SK-N-SH (cell line): ENCODE results near the gene SLC17A5. TPM values are rescaled to one million over a fixed set of nuclear protein-coding genes. Genes with fewer than 3 reads are reported as not detected.

Source experiments
- CTCF ChIA-PET: fragments of 300-600, 350-600 bp; formaldehyde crosslinking; extraction: SDS; loops from one replicate; lab custom pipeline; 2021; lab: Yijun Ruan, JAX
- POLR2A ChIA-PET: fragments of 350-600 bp; sonication (Branson Sonifier 250); formaldehyde crosslinking; extraction: SDS; loops from one replicate; lab custom pipeline; 2020; ENCODE audit warnings: antibody characterized with exemption, inconsistent platforms; lab: Yijun Ruan, JAX
- DNase-seq: peaks from one replicate; pipeline ENCODE4 v3.0.0; 2012
- H2AFZ ChIP-seq: fragments of 200-600 bp; sonication (generic); 2 replicates; pipeline ENCODE4 v1.8.1; 2016; ENCODE audit warnings: antibody characterized with exemption, mild to moderate bottlenecking, low read depth
- H3F3A ChIP-seq: fragments of 200-600 bp; sonication (generic); replicated peaks from 2 replicates; pipeline ENCODE3; 2016; ENCODE audit warnings: antibody characterized with exemption, mild to moderate bottlenecking; ENCODE audit not compliant: insufficient read depth
- H3K27ac ChIP-seq, 2 experiments: fragments of 200-500 bp in 1 of 2; fragments of 200-600 bp in 1 of 2; sonication (Bioruptor generic) in 1 of 2; sonication (generic), shearing (Covaris generic) in 1 of 2; 2 replicates each; pipeline versions ENCODE4 v1.5.1 to v1.6.1; 2014 to 2016; ENCODE audit warnings: low read depth in 2 of 2, inconsistent platforms in 1 of 2, low read length in 1 of 2, mild to moderate bottlenecking in 1 of 2, mixed read lengths in 1 of 2
- H3K27me3 ChIP-seq: fragments of 200-600 bp; sonication (generic), shearing (Covaris generic); 2 replicates; pipeline ENCODE4 v1.6.1; 2016; ENCODE audit warnings: mixed run types; ENCODE audit not compliant: insufficient read depth
- H3K36me3 ChIP-seq, 2 experiments: fragments of 200-500 bp in 1 of 2; fragments of 200-600 bp in 1 of 2; sonication (Bioruptor generic) in 1 of 2; sonication (generic) in 1 of 2; replicated peaks in 1 of 2; 2 replicates each; pipeline versions ENCODE3 to v1.5.1; 2014 to 2016; ENCODE audit warnings: low read length in 1 of 2, mild to moderate bottlenecking in 1 of 2; ENCODE audit not compliant: insufficient read depth in 2 of 2, control insufficient read depth in 1 of 2
- H3K4me1 ChIP-seq, 2 experiments: fragments of 200-500 bp in 1 of 2; fragments of 200-600 bp in 1 of 2; sonication (Bioruptor generic) in 1 of 2; sonication (generic), shearing (Covaris generic) in 1 of 2; 2 replicates each; pipeline versions ENCODE4 v1.5.1 to v1.6.1; 2014 to 2016; ENCODE audit warnings: low read depth in 1 of 2, low read length in 1 of 2, mixed run types in 1 of 2; ENCODE audit not compliant: insufficient read depth in 2 of 2, control insufficient read depth in 1 of 2
- H3K4me2 ChIP-seq: fragments of 200-600 bp; sonication (generic), shearing (Covaris generic); 2 replicates; pipeline ENCODE4 v1.6.1; 2017; ENCODE audit warnings: mixed run types
- H3K4me3 ChIP-seq, 2 experiments: fragments of 200-500 bp in 1 of 2; fragments of 200-600 bp in 1 of 2; sonication (Bioruptor generic) in 1 of 2; sonication (generic), shearing (Covaris generic) in 1 of 2; 2 replicates each; pipeline versions ENCODE4 v1.5.1 to v1.8.1; 2014 to 2016; ENCODE audit warnings: low read depth in 2 of 2, inconsistent platforms in 1 of 2, low read length in 1 of 2, mild to moderate bottlenecking in 1 of 2, mixed read lengths in 1 of 2, moderate library complexity in 1 of 2
- H3K79me2 ChIP-seq: fragments of 200-600 bp; sonication (generic); 2 replicates; pipeline ENCODE4 v1.8.1; 2017; ENCODE audit warnings: mild to moderate bottlenecking; ENCODE audit not compliant: insufficient read depth
- H3K9ac ChIP-seq: fragments of 200-600 bp; sonication (generic); 2 replicates; pipeline ENCODE4 v1.6.1; 2017; ENCODE audit warnings: mixed run types
- H3K9me2 ChIP-seq: fragments of 200-600 bp; sonication (generic); 2 replicates; pipeline ENCODE4 v1.6.1; 2017; ENCODE audit warnings: mixed run types
- H3K9me3 ChIP-seq: fragments of 200-600 bp; sonication (generic); 2 replicates; pipeline ENCODE4 v1.6.1; 2017; ENCODE audit warnings: mixed run types, mild to moderate bottlenecking, moderate library complexity
- H4K20me1 ChIP-seq: fragments of 200-600 bp; sonication (generic); 2 replicates; pipeline ENCODE4 v1.6.1; 2017; ENCODE audit warnings: mild to moderate bottlenecking, mixed run types; ENCODE audit not compliant: insufficient read depth
- CHD2 ChIP-seq: fragments of 150-350 bp; IDR thresholded peaks from 2 replicates; pipeline ENCODE4 v1.6.1; 2018; ENCODE audit warnings: low read length; ENCODE audit not compliant: partially characterized antibody
- ELF1 ChIP-seq: IDR thresholded peaks from 2 replicates; pipeline ENCODE4 v1.4.0; 2012
- EP300 ChIP-seq, 2 experiments: IDR thresholded peaks; 2 replicates each; pipeline versions ENCODE4 v1.4.0 to v1.6.1; 2012; ENCODE audit warnings: borderline replicate concordance in 1 of 2, low read depth in 1 of 2, low read length in 1 of 2
- EZH2phosphoT487 ChIP-seq: fragments of 200-600 bp; sonication (generic); IDR thresholded peaks from 2 replicates; pipeline ENCODE4 v1.6.1; 2017; ENCODE audit warnings: low read depth, mixed run types, mild to moderate bottlenecking, antibody characterized with exemption, moderate library complexity, borderline replicate concordance
- FOXJ3 ChIP-seq: sonication (generic); formaldehyde crosslinking; IDR thresholded peaks from 2 replicates; pipeline ENCODE4 v1.5.1; 2020; ENCODE audit warnings: mild to moderate bottlenecking, missing genetic modification reagents
- GABPA ChIP-seq: IDR thresholded peaks from 2 replicates; pipeline ENCODE4 v1.4.0; 2012; ENCODE audit warnings: low read depth, mild to moderate bottlenecking
- GATA2 ChIP-seq: sonication (generic); formaldehyde crosslinking; IDR thresholded peaks from 2 replicates; pipeline ENCODE4 v1.5.0; 2020; ENCODE audit warnings: mild to moderate bottlenecking, missing genetic modification reagents
- MEF2A ChIP-seq: IDR thresholded peaks from 2 replicates; pipeline ENCODE4 v1.4.0; 2012; ENCODE audit warnings: low read depth, borderline replicate concordance
- NFIC ChIP-seq: IDR thresholded peaks from 2 replicates; pipeline ENCODE4 v1.4.0; 2012; ENCODE audit warnings: borderline replicate concordance
- NRF1 ChIP-seq: IDR thresholded peaks from 2 replicates; pipeline ENCODE4 v1.6.1; 2012; ENCODE audit warnings: low read depth, mild to moderate bottlenecking, low read length
- POLR2AphosphoS5 ChIP-seq: IDR thresholded peaks from 2 replicates; pipeline ENCODE4 v1.6.1; 2012; ENCODE audit warnings: low read depth, low read length
- RCOR1 ChIP-seq: fragments of 150-350 bp; IDR thresholded peaks from 2 replicates; pipeline ENCODE4 v1.6.1; 2017; ENCODE audit warnings: antibody characterized with exemption, low read length
- RFX5 ChIP-seq: IDR thresholded peaks from 2 replicates; pipeline ENCODE4 v1.6.1; 2012; ENCODE audit warnings: mild to moderate bottlenecking, improper control_type of control experiment, low read length
- SIN3A ChIP-seq: IDR thresholded peaks from 2 replicates; pipeline ENCODE4 v1.6.1; 2012; ENCODE audit warnings: low read depth, mild to moderate bottlenecking, low read length, moderate library complexity, borderline replicate concordance
- TAF1 ChIP-seq: IDR thresholded peaks from 2 replicates; pipeline ENCODE4 v1.6.1; 2012; ENCODE audit warnings: low read depth, mild to moderate bottlenecking, low read length, moderate library complexity, borderline replicate concordance
- TCF12 ChIP-seq: IDR thresholded peaks from 2 replicates; pipeline ENCODE4 v1.4.0; 2012
- TEAD4 ChIP-seq: IDR thresholded peaks from 2 replicates; pipeline ENCODE4 v1.4.0; 2012; ENCODE audit warnings: mild to moderate bottlenecking, borderline replicate concordance; ENCODE audit not compliant: insufficient read depth
- YY1 ChIP-seq: IDR thresholded peaks from 2 replicates; pipeline ENCODE4 v1.4.0; 2012; ENCODE audit warnings: low read depth, mild to moderate bottlenecking
- WGBS: methylation state at CpG from one replicate; pipeline ENCODE4 v1.1.6; 2017; ENCODE audit warnings: low lambda C conversion rate; 5-methylcytosine and 5-hydroxymethylcytosine counted together
- polyA plus RNA-seq, 3 experiments: library from polyadenylated mRNA; depleted of rRNA; stranded (reverse); fragments of >200 nt; gene quantifications; 2 replicates each; pipeline ENCODE4 v1.2.3, GENCODE V29; 2012
- TF ChIP-seq, protein P1 (sequence below): fragments of 200-600 bp; sonication (generic); IDR thresholded peaks from 2 replicates; pipeline ENCODE4 v1.6.1; 2017; ENCODE audit warnings: antibody characterized with exemption, mild to moderate bottlenecking, moderate library complexity
- TF ChIP-seq, protein P2 (sequence below): fragments of 150-350 bp; IDR thresholded peaks from 2 replicates; pipeline ENCODE4 v1.6.1; 2016; ENCODE audit warnings: mild to moderate bottlenecking, low read depth, low read length
- TF ChIP-seq, protein P3 (sequence below): IDR thresholded peaks from 2 replicates; pipeline ENCODE4 v1.4.0; 2012; ENCODE audit warnings: low read depth, borderline replicate concordance
- TF ChIP-seq, protein P4 (sequence below): fragments of 150-350 bp; IDR thresholded peaks from 2 replicates; pipeline ENCODE4 v1.6.1; 2017; ENCODE audit warnings: antibody characterized with exemption, low read length, low read depth, borderline replicate concordance

SLC17A5 gene
- polyA plus RNA-seq, 1 of the 3 experiments (the other 2 are of a cell fraction), result 9.2 TPM

DNA sequence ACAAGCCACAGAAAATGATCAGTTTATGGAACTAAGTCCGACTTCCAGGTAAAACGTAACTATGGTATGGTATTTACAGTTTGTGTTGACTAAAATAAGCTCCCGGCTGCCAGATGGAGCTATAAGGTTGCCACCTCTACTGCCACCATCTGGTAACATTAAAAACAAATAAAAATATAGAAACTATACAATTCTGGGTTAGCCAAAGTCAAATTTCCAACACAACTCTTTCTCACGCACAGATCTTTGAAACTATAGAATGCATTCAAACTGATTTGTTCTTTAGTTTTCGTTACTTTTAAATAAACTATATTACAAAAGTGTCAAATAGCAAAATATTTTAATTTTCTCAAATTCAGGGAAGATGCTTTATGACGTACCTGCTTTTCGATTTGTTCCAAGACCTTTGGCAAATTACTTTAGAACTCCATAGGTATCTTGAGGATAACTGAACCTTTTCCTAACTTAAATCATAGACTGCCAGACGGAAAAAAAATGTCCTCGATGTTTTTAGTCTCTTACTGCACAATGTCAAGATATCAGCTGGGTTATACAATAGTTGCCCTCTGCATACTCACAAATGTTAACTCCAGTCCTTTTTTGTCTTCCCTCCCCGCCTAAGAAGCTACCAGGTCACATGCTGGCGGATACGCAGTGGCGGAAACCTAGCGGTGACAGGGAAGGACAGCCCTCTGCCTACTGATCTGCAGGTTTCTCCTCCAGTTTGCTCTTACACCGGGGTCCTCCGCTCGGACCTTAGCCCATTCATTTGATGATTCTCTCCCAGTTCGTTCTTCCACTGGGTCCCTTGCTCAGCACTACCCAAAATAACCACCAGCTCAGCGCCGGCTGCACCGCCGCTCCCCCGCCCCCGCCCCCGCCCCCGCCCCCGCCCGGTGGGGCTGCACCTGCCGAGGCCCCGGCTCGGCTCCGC is 888 bp downstream of the SLC17A5 start (continued):
- TF ChIP-seq SIN3A (0 out of 2 replicates have a peak, but pooled peaks have one; percentile 32), GATA2 (CRISPR knock-in tag) (no peak), TEAD4 (no peak), GABPA (no peak), TAF1 (no peak), EP300 (IDR thresholded peaks at IDR 0.05; ENCODE audit: borderline replicate concordance in 1 of 2, low read depth in 1 of 2, low read length in 1 of 2) (no peak), FOXJ3 (CRISPR knock-in tag) (no peak), YY1 (no peak), NRF1 (no peak), EZH2phosphoT487 (no peak)
- TF ChIP-seq, protein P1, sequence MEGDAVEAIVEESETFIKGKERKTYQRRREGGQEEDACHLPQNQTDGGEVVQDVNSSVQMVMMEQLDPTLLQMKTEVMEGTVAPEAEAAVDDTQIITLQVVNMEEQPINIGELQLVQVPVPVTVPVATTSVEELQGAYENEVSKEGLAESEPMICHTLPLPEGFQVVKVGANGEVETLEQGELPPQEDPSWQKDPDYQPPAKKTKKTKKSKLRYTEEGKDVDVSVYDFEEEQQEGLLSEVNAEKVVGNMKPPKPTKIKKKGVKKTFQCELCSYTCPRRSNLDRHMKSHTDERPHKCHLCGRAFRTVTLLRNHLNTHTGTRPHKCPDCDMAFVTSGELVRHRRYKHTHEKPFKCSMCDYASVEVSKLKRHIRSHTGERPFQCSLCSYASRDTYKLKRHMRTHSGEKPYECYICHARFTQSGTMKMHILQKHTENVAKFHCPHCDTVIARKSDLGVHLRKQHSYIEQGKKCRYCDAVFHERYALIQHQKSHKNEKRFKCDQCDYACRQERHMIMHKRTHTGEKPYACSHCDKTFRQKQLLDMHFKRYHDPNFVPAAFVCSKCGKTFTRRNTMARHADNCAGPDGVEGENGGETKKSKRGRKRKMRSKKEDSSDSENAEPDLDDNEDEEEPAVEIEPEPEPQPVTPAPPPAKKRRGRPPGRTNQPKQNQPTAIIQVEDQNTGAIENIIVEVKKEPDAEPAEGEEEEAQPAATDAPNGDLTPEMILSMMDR, result peak; percentile 57

DNA sequence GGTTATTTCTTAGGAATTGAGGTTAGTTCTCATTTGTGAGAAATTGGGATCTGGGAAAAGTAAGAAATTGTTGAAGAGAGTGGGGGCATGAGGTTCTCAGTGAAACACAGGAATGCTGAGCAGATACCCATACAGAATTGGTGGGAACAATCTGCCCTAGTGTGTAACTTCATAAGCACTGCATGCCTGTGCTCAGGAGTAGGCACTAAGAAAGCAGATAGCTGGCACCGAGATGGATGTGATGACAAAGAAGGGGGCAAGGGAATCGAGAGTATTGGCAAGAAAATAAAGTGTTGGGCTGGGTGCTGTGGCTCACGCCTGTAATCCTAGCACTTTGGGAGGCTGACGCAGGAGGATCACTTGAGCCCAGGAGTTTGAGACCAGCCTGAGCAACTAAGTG is 4.0 kb downstream of the SLC17A5 start:
- Histone ChIP-seq H3K27ac (no peak overlapping the region), H3K9me2 (no peaks in the 10 kb centered on the region), H2AFZ (no peak overlapping the region), H3K4me1 (peaks cover under 1 to 6% of the 10 kb centered on the region in 2 experiments; a peak in 3 of 4 replicates), H3K36me3 (peaks cover 0 to 5% of the 10 kb centered on the region in 2 experiments), H3K9ac (no peak overlapping the region), H3K4me3 (no peak overlapping the region), H3F3A (peaks cover 5% of the 10 kb centered on the region), H3K9me3 (no peaks in the 10 kb centered on the region), H3K79me2 (no peaks in the 10 kb centered on the region), H3K27me3 (no peaks in the 10 kb centered on the region), H3K4me2 (no peak overlapping the region), H4K20me1 (no peaks in the 10 kb centered on the region)
- TF ChIP-seq SIN3A (no peak), TCF12 (no peak), RFX5 (no peak), POLR2AphosphoS5 (no peak), NFIC (no peak), CHD2 (no peak), RCOR1 (no peak), EP300 (IDR thresholded peaks at IDR 0.05; ENCODE audit: borderline replicate concordance in 1 of 2, low read depth in 1 of 2, low read length in 1 of 2) (no peak), NRF1 (no peak), ELF1 (no peak), TEAD4 (no peak), YY1 (no peak), MEF2A (no peak)
- TF ChIP-seq, protein P2, sequence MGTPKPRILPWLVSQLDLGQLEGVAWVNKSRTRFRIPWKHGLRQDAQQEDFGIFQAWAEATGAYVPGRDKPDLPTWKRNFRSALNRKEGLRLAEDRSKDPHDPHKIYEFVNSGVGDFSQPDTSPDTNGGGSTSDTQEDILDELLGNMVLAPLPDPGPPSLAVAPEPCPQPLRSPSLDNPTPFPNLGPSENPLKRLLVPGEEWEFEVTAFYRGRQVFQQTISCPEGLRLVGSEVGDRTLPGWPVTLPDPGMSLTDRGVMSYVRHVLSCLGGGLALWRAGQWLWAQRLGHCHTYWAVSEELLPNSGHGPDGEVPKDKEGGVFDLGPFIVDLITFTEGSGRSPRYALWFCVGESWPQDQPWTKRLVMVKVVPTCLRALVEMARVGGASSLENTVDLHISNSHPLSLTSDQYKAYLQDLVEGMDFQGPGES, result no peak
- TF ChIP-seq, protein P3, sequence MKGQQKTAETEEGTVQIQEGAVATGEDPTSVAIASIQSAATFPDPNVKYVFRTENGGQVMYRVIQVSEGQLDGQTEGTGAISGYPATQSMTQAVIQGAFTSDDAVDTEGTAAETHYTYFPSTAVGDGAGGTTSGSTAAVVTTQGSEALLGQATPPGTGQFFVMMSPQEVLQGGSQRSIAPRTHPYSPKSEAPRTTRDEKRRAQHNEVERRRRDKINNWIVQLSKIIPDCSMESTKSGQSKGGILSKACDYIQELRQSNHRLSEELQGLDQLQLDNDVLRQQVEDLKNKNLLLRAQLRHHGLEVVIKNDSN, result no peak
- TF ChIP-seq, protein P4, sequence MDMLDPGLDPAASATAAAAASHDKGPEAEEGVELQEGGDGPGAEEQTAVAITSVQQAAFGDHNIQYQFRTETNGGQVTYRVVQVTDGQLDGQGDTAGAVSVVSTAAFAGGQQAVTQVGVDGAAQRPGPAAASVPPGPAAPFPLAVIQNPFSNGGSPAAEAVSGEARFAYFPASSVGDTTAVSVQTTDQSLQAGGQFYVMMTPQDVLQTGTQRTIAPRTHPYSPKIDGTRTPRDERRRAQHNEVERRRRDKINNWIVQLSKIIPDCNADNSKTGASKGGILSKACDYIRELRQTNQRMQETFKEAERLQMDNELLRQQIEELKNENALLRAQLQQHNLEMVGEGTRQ, result no peak
- TF ChIP-seq, protein P1, result no peak
- 64% methylated on average over 4 of the region's 4 CpGs for WGBS
- ChIA-PET CTCF (no interaction called here), POLR2A (no interaction called here)
- no peak for DNase-seq
